Immature natural killer cell (primary cell): ENCODE results near the gene ENTREP3. TPM values are rescaled to one million over a fixed set of nuclear protein-coding genes. Genes with fewer than 3 reads are reported as not detected.
"Not testable (repeated sequence)": the region's sequence is repeated elsewhere in the genome, so short reads cannot be mapped to it uniquely, and the experiment has no call there.

ENCODE experiments used
- DNase-seq, 3 donors: peaks; one replicate each; pipeline ENCODE4 v3.0.0; 2022; ENCODE audit warnings: mixed read lengths in 1 of 3
- H3K27ac Mint-ChIP-seq, 6 donors: one replicate each; pipeline ENCODE4 v1.8.0; 2020; ENCODE audit warnings: mixed read lengths in 6 of 6, mild to moderate bottlenecking in 5 of 6, inconsistent platforms in 4 of 6, moderate library complexity in 3 of 6
- H3K27me3 Mint-ChIP-seq, 3 donors: one replicate each; pipeline ENCODE4 v1.8.0; 2020 to 2021; ENCODE audit warnings: low read depth in 3 of 3, mild to moderate bottlenecking in 3 of 3, mixed read lengths in 3 of 3, moderate library complexity in 3 of 3, inconsistent platforms in 1 of 3
- H3K36me3 Mint-ChIP-seq, 3 donors: one replicate each; pipeline ENCODE4 v1.8.0; 2020; ENCODE audit warnings: mixed read lengths in 3 of 3, inconsistent platforms in 2 of 3, mild to moderate bottlenecking in 2 of 3
- H3K4me1 Mint-ChIP-seq, 2 donors: one replicate each; pipeline ENCODE4 v1.8.0; 2020; ENCODE audit warnings: inconsistent platforms in 2 of 2, mild to moderate bottlenecking in 2 of 2, mixed read lengths in 2 of 2, moderate library complexity in 1 of 2
- H3K4me3 Mint-ChIP-seq, 5 donors: one replicate each; pipeline ENCODE4 v1.8.0; 2020; ENCODE audit warnings: mild to moderate bottlenecking in 5 of 5, mixed read lengths in 5 of 5, inconsistent platforms in 3 of 5, moderate library complexity in 3 of 5
- H3K9me3 Mint-ChIP-seq, 6 donors: one replicate each; pipeline ENCODE4 v1.8.0; 2020; ENCODE audit warnings: mild to moderate bottlenecking in 6 of 6, mixed read lengths in 6 of 6, inconsistent platforms in 4 of 6, moderate library complexity in 3 of 6
- polyA plus RNA-seq, 3 donors: library from polyadenylated mRNA; unstranded; fragments of 300-500 nt; fragmentation: Illumina TruSeq; gene quantifications; one replicate each; pipeline ENCODE4 v1.2.3, GENCODE V29; 2021

ENTREP3 gene
- 1 to 10 TPM in 1 of 3 donors, under 1 TPM in 2; 0.64 to 1.3 (median 0.79) TPM for polyA plus RNA-seq

- Mint-ChIP-seq H3K27ac (peak within 1 kb of the TSS; percentile 9 to 75 (median 56)), H3K9me3 (no peaks in the 10 kb centered on the region), H3K27me3 (peaks cover 0 to 2% (median 0%) of the 10 kb centered on the region in 3 donors), H3K4me3 (peak within 1 kb of the TSS; percentile 77 to 83 (median 80)), H3K36me3 (peaks cover 9 to 19% (median 12%) of the 10 kb centered on the region in 3 donors), H3K4me1 (peaks cover 34% of the 10 kb centered on the region in 2 donors)
- peak; percentile 56 to 62 (median 61) for DNase-seq
Observed at GRCh38 chr1:155255243-155256007, at the start of gene ENTREP3. Gene ENTREP3, minus strand, starts transcription at chr1:155255483. Its CDS starts 606 bp downstream, at chr1:155254877.

DNA sequence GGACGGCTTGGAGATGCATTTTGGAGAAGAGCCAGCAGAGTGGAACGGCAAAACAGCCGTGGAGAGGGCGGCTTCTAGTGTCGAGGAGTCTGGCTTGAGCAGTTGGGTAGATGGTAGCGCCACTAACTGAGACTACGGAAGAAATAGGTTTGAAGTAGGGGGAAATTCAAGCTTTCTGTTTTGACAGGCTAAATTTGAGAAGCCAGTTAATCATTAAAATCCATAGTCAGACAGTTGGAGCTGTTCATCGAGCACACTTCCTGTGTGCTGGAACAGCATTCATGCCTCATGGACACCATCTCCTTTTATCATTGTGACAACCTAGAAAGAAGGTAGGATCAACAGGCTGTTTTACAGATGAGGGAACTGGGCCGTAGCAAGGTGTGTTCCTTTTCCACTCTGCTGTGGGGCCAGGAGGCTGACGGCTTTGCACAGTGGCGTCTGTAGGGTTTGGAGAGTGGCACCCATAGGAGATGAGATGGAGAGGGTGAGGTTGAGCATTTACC, 49.3 kb upstream of the ENTREP3 start:
- Mint-ChIP-seq H3K27ac (no peak overlapping the region), H3K9me3 (peaks cover 0 to 1% (median 0%) of the 10 kb centered on the region in 6 donors), H3K4me1 (peaks cover 16% of the 10 kb centered on the region in 2 donors), H3K27me3 (peaks cover 5 to 9% (median 5%) of the 10 kb centered on the region in 3 donors), H3K36me3 (no peaks in the 10 kb centered on the region), H3K4me3 (no peak overlapping the region)
- no peak for DNase-seq

- peaks cover 0 to 4% (median 0%) of the 10 kb centered on the region in 3 donors for H3K36me3 Mint-ChIP-seq
- no peak for DNase-seq
- peaks cover 0 to 1% (median 0%) of the 10 kb centered on the region in 6 donors for H3K9me3 Mint-ChIP-seq
- H3K4me3 Mint-ChIP-seq = no peak within 1 kb of the TSS
- no peaks in the 10 kb centered on the region for H3K4me1 Mint-ChIP-seq
- H3K27me3 Mint-ChIP-seq = peaks cover 4 to 19% (median 5%) of the 10 kb centered on the region in 3 donors
- no peak within 1 kb of the TSS for H3K27ac Mint-ChIP-seq
Observed at GRCh38 chr1:155301342-155301841, 46.1 kb upstream of the ENTREP3 start, which contains the start of gene PKLR. Gene PKLR, minus strand, starts transcription at chr1:155301438. Its CDS starts 43 bp downstream, at chr1:155301395.

GRCh38 chr1:155300553-155301329, 45.5 kb upstream of the ENTREP3 start:
- Mint-ChIP-seq H3K27ac (no peak overlapping the region), H3K36me3 (peaks cover 0 to 4% (median 0%) of the 10 kb centered on the region in 3 donors), H3K4me1 (no peaks in the 10 kb centered on the region), H3K4me3 (no peak overlapping the region), H3K27me3 (peaks cover 4 to 19% (median 6%) of the 10 kb centered on the region in 3 donors), H3K9me3 (peaks cover 0 to 1% (median 0%) of the 10 kb centered on the region in 6 donors)
- DNase-seq = no peak

GRCh38 chr1:155300024-155300423, 44.7 kb upstream of the ENTREP3 start:
- Mint-ChIP-seq H3K36me3 (peaks cover 0 to 4% (median 0%) of the 10 kb centered on the region in 3 donors), H3K27ac (no peak overlapping the region), H3K9me3 (peaks cover 0 to 1% (median 0%) of the 10 kb centered on the region in 6 donors), H3K4me1 (no peaks in the 10 kb centered on the region), H3K4me3 (no peak overlapping the region), H3K27me3 (peaks cover 6 to 19% (median 7%) of the 10 kb centered on the region in 3 donors)
- DNase-seq = no peak

DNA sequence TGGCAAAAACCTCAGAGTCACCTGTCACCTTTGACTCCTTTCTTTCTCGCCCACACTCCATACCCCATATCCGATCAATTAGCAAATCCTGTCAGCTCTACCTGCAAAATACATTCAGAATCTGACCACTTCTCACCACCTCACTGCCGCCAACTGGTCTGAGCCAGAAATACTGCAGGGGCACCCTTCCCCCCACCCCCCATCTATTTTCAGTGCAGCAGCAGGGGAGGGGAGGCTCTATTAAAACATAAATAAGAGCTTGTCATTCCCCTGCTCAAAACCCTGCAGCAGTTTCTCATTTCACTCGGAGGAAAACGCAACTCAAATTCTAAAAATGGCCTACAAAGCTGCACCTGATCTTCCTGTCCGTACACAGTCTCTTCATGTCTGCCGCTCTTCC, 42.1 kb upstream of the ENTREP3 start:
- Mint-ChIP-seq H3K4me3 (no peak overlapping the region), H3K4me1 (no peaks in the 10 kb centered on the region), H3K36me3 (peaks cover 0 to 4% (median 0%) of the 10 kb centered on the region in 3 donors), H3K27me3 (peaks cover 9 to 18% (median 12%) of the 10 kb centered on the region in 3 donors), H3K27ac (no peak overlapping the region), H3K9me3 (no peaks in the 10 kb centered on the region)
- no peak for DNase-seq

DNA sequence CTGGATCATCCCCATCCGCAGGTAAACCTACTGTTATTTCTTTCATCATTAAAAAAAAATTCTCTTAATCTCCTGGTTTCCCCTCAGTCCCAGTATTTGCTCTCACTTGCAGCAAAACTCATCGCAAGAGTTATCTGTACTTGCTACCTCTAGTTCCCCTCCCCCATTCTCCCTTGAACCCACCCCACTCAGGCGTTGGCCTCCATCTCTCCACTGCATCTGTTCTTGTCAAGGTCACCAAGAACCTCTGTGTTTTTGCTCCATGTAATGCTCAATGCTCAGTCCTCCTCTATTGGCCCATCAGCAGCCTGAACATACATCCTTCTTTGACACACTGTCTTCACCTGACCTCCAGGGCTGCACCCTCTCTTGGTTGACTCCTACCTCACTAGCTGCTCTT, 41.4 kb upstream of the ENTREP3 start:
- Mint-ChIP-seq H3K4me1 (no peaks in the 10 kb centered on the region), H3K9me3 (no peaks in the 10 kb centered on the region), H3K27ac (no peak overlapping the region), H3K4me3 (no peak overlapping the region), H3K27me3 (peaks cover 9 to 18% (median 14%) of the 10 kb centered on the region in 3 donors), H3K36me3 (peaks cover 0 to 4% (median 0%) of the 10 kb centered on the region in 3 donors)
- DNase-seq = no peak

- no peak for DNase-seq
- peaks cover 9 to 18% (median 14%) of the 10 kb centered on the region in 3 donors for H3K27me3 Mint-ChIP-seq
- no peak overlapping the region for H3K27ac Mint-ChIP-seq
- H3K4me3 Mint-ChIP-seq = no peak overlapping the region
- H3K36me3 Mint-ChIP-seq = peaks cover 0 to 4% (median 0%) of the 10 kb centered on the region in 3 donors
- no peaks in the 10 kb centered on the region for H3K4me1 Mint-ChIP-seq
- H3K9me3 Mint-ChIP-seq = no peaks in the 10 kb centered on the region
Observed at GRCh38 chr1:155295942-155296267, 40.6 kb upstream of the ENTREP3 start.

DNA sequence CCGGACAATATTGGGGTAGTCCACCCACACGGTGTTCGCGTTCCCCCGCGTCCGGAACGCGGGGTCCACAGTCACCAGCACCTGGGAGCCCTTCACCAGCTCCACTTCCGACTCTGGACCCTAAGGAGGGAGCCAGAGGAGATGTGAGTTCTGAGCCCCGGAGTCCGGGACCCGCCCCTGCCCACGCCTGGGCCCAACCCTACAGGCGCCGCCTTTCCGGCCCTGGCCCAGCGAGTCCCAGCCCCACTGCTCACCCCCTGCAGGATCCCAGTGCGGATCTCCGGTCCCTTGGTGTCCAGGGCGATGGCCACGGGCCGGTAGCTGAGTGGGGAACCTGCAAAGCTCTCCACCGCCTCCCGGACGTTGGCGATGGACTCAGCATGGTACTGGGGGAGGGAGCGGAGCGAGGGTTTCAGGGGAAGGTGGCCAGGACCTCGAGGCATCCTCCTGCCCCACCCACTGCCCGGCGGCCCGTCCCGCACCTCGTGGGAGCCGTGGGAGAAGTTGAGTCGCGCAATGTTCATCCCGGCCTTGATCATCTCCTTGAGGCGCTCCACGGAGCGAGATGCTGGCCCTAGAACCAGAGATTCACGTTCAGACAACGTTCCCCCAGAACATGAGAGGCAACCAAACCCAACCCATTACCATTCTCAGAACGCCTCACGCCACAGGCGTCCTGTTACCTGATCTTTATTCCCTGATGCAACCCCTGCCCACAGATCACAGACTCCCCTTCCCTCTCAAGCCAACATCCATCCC, 40.1 kb upstream of the ENTREP3 start:
- no peaks in the 10 kb centered on the region for H3K4me1 Mint-ChIP-seq
- H3K27ac Mint-ChIP-seq = no peak overlapping the region
- no peak overlapping the region for H3K4me3 Mint-ChIP-seq
- no peaks in the 10 kb centered on the region for H3K9me3 Mint-ChIP-seq
- DNase-seq = no peak
- peaks cover 9 to 18% (median 14%) of the 10 kb centered on the region in 3 donors for H3K27me3 Mint-ChIP-seq
- H3K36me3 Mint-ChIP-seq = peaks cover 0 to 4% (median 0%) of the 10 kb centered on the region in 3 donors

GRCh38 chr1:155294520-155295182, 39.4 kb upstream of the ENTREP3 start:
- Mint-ChIP-seq H3K4me1 (no peaks in the 10 kb centered on the region), H3K27me3 (peaks cover 9 to 18% (median 14%) of the 10 kb centered on the region in 3 donors), H3K36me3 (peaks cover 0 to 4% (median 0%) of the 10 kb centered on the region in 3 donors), H3K4me3 (peak overlapping the region in 1 of 5 donors; percentile 5), H3K9me3 (no peaks in the 10 kb centered on the region), H3K27ac (no peak overlapping the region)
- no peak for DNase-seq

DNA sequence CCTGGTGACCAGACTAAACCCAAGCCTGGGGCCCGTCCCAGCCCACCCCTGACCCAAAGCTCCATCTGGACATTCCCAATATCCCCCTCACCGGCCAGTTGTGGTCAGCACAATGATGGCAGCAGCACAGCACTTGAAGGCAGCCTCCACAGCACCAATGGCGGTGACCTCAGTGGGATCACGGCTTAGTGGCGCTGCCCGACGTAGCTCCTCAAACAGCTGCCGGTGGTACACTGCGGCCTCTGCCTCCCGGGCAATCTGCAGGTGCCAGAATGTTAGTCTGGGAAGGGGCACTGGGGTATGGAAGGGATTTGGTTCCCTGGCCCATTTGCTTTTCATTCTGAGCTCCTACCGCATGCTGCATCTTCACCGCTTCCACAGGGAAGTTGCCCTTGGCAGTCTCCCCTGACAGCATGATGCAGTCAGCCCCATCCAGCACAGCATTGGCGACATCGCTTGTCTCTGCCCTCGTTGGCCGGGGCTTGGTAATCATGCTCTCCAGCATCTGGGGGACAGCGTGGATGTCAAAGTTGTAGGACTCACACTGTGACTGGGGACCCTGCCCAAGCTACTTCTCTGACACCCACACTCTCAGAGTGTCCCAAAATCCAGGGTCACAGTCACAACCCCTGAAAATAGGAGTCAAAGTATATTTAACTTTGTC, 37.9 kb upstream of the ENTREP3 start:
- Mint-ChIP-seq H3K4me3 (no peak overlapping the region), H3K4me1 (no peaks in the 10 kb centered on the region), H3K27me3 (peaks cover 9 to 18% (median 14%) of the 10 kb centered on the region in 3 donors), H3K9me3 (no peaks in the 10 kb centered on the region), H3K27ac (no peak overlapping the region), H3K36me3 (peaks cover 0 to 4% (median 0%) of the 10 kb centered on the region in 3 donors)
- no peak for DNase-seq

- peaks cover 4 to 12% (median 5%) of the 10 kb centered on the region in 3 donors for H3K27me3 Mint-ChIP-seq
- not testable (repeated sequence) for H3K36me3 Mint-ChIP-seq
Observed at GRCh38 chr1:155291006-155291405, 35.7 kb upstream of the ENTREP3 start.

More at GRCh38 chr1:155291006-155291405, 35.7 kb upstream of the ENTREP3 start:
- H3K27ac Mint-ChIP-seq, DNase-seq, H3K4me1 Mint-ChIP-seq, H3K9me3 Mint-ChIP-seq, H3K4me3 Mint-ChIP-seq: not testable (repeated sequence)
